Measurements from ENCODE around the gene COA7.
A peak's percentile ranks its signal among the peaks of the same experiment; 100 is the strongest.
"Not testable (repeated sequence)": the region's sequence is repeated elsewhere in the genome, so short reads cannot be mapped to it uniquely, and the experiment has no call there.

COA7 gene

GRCh38 chr1:52706941-52707926, 9.1 kb upstream of the COA7 start:
- DNase-seq (ENCODE audit: insufficient read length, low spot score) (no peak), FAIRE-seq (no peak)

DNA sequence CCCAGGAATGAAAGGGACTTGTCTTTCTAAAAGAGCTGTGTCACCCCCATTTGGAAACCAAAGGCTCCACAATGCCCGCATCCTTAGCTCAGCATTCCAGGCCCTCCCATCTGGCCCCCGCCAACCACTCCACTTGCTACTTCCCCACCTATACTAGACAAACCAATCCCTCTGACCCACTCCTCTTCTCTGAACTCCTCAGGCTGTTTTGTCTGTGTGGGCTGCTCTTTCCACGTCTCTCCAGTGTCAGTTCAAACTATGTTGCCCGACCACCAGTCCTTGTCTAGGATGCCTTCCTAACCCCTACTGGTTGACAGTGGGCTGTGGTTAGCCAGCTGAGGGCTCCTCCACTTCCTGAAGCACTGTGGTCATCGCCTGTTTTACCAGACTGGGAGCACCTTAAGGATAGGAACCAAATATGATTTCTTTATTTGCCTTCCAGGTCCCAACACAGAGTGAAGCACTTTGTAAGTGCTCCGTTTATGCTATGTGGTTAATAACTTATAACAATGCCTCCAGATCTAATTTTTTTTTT, 8.1 kb upstream of the COA7 start:
- FAIRE-seq (no peak), DNase-seq (ENCODE audit: insufficient read length, low spot score) (no peak)

DNA sequence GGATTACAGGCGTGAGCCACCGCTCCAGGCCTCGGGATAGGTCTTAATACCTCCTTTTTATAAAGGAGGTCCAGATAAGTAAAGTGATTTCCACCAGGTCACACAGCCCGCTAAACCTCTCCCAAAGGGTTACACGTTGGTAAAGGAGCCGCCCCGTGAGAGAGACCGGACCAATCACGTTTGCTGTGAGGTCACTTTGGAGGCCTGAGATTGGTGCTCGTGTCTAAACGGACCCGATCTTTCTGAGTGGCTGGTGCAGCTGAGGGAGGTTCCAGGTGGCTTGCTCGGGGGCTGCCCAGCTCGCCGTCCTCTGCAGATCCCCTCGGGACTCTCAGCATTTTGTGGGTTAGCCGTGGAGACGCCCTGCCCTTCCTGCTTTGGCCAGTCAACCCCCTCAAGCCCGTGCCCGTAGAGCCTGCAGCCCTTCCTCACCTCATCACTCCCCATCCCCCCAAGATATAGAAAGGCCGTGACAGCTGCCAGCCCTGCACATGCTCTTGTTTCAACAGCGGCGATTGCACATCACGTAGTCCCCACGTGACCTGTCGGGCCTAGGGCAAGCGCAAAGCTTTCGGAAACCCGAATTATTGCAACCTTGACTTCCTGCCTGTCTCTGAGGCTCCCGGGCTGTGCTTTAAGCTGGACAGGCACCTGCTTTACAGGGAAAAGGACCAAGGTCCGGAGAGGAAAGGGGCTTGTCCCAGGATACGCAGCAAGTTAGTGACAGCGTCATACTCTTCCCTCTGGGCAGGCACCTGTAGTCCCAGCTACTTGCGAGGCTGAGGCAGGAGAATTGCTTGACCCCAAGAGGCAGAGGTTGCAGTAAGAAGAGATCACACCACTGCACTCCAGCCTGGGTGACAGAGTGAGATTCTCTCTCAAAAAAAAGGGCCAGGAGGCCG, 5.0 kb upstream of the COA7 start:
- FAIRE-seq (no peak), DNase-seq (ENCODE audit: insufficient read length, low spot score) (peak; percentile 90)

GRCh38 chr1:52695627-52696026, 2.5 kb downstream of the COA7 start:
- DNase-seq (ENCODE audit: insufficient read length, low spot score) (no peak), FAIRE-seq (no peak)

DNA sequence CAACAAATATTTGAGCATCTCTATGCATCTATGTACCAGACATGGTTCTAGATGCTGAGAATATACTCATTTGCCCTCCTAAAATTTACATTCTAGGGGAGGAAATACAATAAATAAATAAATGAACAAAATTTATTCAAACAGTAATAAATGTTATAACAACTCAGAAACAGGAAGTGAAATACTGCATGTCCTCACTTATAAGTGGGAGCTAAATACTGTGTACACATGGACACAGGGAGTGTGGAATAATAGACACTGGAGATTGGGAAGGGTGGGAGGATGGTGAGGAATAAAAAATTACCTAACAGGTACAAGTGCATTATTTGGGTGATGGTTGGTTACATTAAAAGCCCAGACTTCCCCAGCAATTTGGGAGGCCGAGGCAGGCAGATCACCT, 4.3 kb downstream of the COA7 start:
- DNase-seq (ENCODE audit: insufficient read length, low spot score) = no peak
- FAIRE-seq = no peak

- DNase-seq (ENCODE audit: insufficient read length, low spot score) = not testable (repeated sequence)
Observed at GRCh38 chr1:52693351-52693750, 4.8 kb downstream of the COA7 start.

GRCh38 chr1:52692697-52693096, 5.5 kb downstream of the COA7 start:
- FAIRE-seq = no peak
- no peak for DNase-seq (ENCODE audit: insufficient read length, low spot score)

More at GRCh38 chr1:52693351-52693750, 4.8 kb downstream of the COA7 start:
- not testable (repeated sequence) for FAIRE-seq

DNA sequence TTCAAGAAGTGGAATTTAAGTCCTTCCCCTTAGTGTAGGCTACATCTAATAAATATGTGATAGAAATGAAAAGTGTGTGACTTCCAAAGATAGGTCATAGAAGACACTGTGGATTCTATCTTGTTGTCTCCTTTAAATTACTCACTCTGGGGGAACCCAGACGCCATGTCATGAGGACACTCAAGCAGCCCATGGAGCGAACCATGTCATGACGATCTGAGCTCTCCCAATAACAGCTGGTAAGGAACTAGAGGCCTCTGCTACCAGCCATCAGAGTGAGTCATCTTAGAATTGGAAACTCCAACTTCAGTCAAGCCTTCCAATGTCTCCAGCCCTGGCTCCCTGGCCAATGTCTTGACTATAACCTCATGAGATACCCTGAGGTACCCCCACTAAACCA, 6.3 kb downstream of the COA7 start:
- DNase-seq (ENCODE audit: insufficient read length, low spot score) (no peak), FAIRE-seq (no peak)

- FAIRE-seq = no peak
Observed at GRCh38 chr1:52686830-52687229, 11.3 kb downstream of the COA7 start.

DNA sequence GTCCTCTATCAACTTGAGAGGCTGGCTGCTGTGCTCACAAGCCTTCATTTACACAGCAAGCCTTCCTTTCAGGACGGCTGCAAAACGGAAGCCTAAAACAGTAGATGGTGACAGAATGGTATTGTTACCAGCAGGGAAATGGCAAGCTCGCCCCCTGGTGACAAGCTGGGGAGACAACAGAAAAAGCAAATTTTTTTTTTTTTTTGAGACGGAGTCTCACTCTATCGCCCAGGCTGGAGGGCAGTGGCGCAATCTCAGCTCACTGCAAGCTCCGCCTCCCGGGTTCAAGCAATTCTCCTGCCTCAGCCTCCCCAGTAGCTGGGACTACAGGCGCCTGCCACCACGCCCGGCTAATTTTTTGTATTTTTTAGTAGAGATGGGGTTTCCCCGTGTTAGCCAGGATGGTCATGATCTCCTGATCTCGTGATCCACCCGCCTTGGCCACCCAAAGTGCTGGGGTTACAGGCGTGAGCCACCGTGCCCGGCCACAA, 11.8 kb downstream of the COA7 start:
- not testable (repeated sequence) for FAIRE-seq
- peak; percentile 54 for DNase-seq (ENCODE audit: insufficient read length, low spot score)

More at GRCh38 chr1:52686830-52687229, 11.3 kb downstream of the COA7 start:
- no peak for DNase-seq (ENCODE audit: insufficient read length, low spot score)

- FAIRE-seq (no peak), DNase-seq (ENCODE audit: insufficient read length, low spot score) (no peak)
Observed at GRCh38 chr1:52684545-52684944, 13.6 kb downstream of the COA7 start.

DNA sequence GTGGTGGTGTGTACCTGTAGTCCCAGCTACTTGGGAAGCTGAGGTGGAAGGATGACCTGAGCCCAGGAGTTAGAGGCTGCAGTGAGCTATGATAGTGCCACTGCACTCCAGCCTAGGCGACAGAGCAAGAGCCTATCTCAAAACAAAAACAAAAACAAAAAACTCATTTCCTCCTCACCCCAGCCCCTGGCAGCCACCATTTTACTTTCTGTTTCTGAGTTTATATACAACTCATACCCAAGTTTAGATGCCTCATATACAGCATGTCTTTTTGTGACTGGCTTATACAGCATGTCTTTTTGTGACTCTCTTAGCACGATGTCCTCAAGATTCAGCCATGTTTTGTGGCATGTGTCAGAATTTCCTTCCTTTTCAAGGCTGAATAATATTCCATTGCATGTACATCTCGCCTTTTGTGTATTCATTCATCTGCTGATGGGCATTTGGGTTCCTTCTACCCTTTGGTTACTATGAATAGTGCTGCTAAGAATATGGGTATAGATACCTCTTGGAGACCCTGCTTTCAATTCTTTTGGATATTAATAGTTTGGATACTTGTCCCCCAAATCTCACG, 14.7 kb downstream of the COA7 start:
- no peak for FAIRE-seq
- no peak for DNase-seq (ENCODE audit: insufficient read length, low spot score)

DNA sequence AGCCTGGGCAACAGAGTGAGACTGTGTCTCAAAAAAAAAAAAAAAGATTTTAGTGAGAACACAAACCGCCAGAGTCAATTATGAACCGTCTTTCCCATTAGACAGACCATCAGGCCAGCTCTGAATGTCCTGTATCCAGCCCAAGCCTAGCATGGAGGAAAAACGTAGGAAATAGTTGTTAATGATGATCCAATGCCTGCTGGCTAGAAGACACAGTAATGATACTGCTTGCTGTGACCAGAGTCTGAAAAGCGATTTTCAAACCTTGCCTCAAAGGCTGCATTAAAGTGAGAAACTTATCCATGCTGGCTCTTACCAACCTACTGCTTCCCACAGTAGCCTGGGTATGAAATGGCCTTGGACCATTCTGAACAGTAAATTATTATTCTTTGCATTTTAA, 17.0 kb downstream of the COA7 start:
- DNase-seq (ENCODE audit: insufficient read length, low spot score) (no peak), FAIRE-seq (no peak)

DNA sequence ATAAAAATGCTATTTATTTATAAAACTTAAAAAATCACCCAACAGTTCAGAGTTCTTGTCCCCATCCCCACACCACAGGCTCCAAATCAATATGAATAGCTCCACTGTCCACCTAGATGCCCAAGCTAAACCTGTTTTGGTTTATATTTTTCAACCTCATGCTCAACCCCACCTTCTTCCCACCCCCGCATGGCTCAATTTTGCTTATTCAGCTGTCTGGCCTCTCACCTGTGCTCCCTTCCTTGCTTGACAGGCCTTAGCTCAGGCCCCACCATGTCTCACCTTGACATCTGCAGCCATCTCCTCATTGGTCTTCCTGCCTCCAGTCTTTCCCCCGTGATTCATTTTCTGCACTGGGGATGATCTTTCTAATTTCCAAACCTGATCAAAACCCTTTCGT, 17.8 kb downstream of the COA7 start:
- FAIRE-seq = no peak
- no peak for DNase-seq (ENCODE audit: insufficient read length, low spot score)

GRCh38 chr1:52679498-52679897, 18.6 kb downstream of the COA7 start:
- DNase-seq (ENCODE audit: insufficient read length, low spot score) (no peak), FAIRE-seq (no peak)

DNA sequence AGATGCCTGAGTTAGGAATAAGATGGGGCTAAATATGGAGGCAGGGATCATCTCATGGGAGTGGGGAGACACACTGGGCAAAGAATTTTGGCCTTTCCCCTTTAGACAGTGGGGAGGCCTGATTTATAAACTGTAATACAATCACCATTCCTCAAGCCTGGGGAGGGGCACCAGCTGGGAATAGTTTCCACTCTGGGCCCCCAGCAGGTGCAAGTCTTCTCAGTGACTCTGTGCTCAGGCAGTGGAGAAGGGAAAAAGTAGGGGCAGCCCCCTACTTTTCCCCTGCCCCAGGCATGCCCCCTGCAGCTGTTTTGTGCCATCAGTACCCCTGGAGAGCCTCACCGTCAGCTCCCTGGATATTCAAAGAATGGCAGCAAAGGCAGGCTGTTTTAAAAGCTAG, 19.1 kb downstream of the COA7 start:
- no peak for DNase-seq (ENCODE audit: insufficient read length, low spot score)
- no peak for FAIRE-seq

GRCh38 chr1:52677076-52677806, 20.9 kb downstream of the COA7 start:
- FAIRE-seq (no peak), DNase-seq (ENCODE audit: insufficient read length, low spot score) (no peak)

DNA sequence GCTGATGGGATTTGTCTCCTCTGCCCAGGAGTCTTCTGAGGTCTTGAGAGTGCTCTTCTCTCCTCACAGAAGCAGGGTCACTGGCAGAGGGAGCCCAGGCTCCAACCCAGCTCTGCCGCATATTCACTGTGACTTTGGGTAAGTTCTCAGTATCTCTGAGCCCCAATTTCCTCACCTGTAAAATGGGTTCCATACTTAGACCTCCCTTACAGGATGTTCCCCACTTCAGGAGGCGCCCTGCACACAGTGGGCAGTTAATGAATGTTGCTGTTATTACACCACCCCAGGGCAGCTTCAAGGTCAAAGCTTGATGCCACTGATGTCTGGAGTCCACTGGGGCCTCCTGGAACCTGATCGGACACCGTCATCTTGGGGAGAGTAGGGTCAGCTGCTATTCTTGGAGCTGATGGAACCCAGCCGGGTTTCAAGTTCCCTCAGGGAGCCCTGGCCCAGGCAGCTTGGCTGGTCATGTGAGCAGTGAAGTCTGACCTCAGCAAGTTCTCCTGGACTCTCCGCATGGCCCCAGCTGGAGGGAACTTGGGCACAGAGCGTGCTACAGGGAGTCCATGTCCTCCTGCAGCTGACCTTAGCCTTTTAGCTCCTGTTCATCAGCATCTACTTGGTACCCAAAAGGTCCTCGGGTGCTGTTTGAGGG, 21.8 kb downstream of the COA7 start:
- DNase-seq (ENCODE audit: insufficient read length, low spot score) (no peak), FAIRE-seq (no peak)
